Right lobe of liver (tissue), 4 donors: ENCODE measurements around the gene SMAD7.

Experiments
- POLR2A ChIP-seq: fragments of 450-650 bp; IDR thresholded peaks from one replicate; pipeline ENCODE4 v1.6.1; 2017; ENCODE audit warnings: antibody characterized with exemption, mild to moderate bottlenecking
- TF ChIP-seq, protein P1 (sequence below), 4 donors: fragments of 200-600 bp in 3 of 4; fragments of 450-650 bp in 1 of 4; IDR thresholded peaks; one replicate each; pipeline versions ENCODE4 v1.5.1 to v1.8.0; 2016 to 2022; ENCODE audit warnings: antibody characterized with exemption in 4 of 4, mild to moderate bottlenecking in 2 of 4
- donor health status: DM: no; HTN: no; CAD: no.
- donor health status: DM: no; HTN: no; CAD: no.
- donor health status: DM: no; HTN: yes; CAD: no.

- TF ChIP-seq, protein P1, sequence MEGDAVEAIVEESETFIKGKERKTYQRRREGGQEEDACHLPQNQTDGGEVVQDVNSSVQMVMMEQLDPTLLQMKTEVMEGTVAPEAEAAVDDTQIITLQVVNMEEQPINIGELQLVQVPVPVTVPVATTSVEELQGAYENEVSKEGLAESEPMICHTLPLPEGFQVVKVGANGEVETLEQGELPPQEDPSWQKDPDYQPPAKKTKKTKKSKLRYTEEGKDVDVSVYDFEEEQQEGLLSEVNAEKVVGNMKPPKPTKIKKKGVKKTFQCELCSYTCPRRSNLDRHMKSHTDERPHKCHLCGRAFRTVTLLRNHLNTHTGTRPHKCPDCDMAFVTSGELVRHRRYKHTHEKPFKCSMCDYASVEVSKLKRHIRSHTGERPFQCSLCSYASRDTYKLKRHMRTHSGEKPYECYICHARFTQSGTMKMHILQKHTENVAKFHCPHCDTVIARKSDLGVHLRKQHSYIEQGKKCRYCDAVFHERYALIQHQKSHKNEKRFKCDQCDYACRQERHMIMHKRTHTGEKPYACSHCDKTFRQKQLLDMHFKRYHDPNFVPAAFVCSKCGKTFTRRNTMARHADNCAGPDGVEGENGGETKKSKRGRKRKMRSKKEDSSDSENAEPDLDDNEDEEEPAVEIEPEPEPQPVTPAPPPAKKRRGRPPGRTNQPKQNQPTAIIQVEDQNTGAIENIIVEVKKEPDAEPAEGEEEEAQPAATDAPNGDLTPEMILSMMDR (IDR thresholded peaks at IDR 0.05), result no peak
- no peak for TF ChIP-seq POLR2A
Measured at GRCh38 chr18:48904091-48904490, 46.7 kb downstream of the SMAD7 start.
